GM18517 (cell line): ENCODE measurements around the gene ARHGAP26.
A peak's percentile ranks its signal among the peaks of the same experiment; 100 is the strongest.

Source experiments
- ATAC-seq: cut with Tn5 transposase; IDR thresholded peaks from one replicate; pipeline ENCODE4 v1.9.1; 2021; ENCODE audit warnings: mild to moderate bottlenecking, moderate library complexity; ENCODE audit not compliant: unreplicated experiment

The ARHGAP26 gene

DNA sequence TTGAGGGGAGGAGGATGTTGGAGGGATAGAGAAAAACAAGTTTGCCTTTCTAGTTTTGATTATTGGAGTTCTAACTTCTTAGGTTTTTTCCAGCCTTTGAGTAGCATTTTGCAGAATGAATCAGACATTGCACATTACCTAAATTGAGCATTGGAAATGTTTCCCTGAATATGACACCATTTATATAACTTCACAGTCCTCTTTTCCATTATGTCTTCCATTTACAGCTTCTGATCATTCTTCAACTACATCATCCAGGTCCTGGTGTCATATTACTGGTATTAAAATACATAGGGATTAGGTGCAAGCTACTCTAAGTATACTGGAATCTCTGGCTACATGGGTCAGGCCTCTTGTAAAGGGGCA lies 286.1 kb downstream of the ARHGAP26 start:
- ATAC-seq, result no peak

DNA sequence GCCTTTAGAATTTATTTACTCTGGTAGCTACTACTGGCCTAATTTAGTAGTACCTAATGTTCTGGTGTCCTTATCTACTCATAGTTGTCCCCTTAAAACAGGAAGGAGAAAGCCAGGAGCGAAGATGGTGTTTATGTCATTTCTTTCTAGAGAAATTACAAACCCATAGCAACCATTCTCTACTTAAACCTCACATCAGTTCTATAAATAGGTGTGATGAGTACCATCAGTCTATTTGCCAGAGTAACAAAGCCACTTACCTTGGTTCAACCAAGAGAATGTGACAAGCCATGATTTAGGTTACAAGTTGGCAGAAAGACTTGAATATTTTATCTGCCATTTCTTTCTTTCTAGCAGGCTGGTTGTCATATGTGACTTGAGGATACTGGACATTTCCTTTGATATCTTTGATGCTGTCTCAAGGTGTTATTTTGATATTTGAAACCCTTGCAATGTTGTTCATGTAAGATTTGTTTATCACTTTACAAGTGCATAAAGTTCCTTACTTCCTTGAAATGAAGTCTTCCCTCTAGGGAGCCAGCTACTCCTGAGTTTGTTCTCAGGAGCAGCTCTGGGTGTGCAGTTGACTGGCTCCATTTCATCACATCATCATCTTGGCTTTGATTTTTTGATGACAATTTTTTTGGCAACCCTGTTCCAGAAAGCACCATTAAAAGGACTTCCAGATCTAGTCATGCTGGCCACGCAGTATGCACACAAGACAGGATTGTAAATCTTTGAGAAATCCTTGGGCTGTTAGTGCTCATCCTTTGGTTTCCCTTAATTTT lies 286.8 kb downstream of the ARHGAP26 start:
- no peak for ATAC-seq

DNA sequence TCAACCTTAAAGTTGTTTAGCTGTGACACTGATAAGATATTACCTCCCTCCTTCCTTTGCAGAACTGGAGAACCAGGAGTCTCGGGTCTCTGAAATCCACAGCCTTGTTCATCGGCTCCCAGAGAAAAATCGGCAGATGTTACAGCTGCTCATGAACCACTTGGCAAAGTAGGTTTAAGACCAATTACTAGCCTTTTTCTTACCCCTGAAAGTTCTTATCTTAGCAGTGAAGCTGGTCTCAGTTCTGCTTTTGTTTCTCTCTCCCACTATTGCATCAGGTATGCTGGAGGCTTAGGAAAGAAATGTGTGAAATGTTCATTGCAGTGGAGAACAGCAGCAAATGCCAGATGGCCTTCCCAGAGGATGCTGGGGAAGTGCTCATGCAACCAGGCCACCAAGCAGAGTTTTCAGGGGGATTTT lies 287.4 kb downstream of the ARHGAP26 start:
- ATAC-seq, result peak; percentile 49

DNA sequence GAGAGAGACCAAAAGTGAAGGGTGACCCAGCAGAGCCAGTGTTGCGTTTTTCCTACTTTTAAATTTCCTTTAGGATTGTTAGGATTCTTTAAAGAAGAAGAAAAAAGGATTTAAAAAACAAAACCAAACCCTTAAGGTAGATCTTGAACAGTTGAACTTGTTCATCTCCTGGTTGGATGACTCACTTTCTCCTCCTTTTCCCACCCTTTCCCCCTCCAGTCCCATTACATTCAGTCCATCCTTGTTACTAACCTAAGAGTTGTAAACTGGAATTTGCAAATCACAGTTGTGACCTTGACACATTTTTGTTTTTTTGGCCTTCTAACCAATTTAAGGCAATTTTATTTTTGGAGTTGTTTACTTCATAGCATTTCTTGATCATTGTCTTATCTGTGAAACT lies 289.2 kb downstream of the ARHGAP26 start:
- ATAC-seq, result no peak

GRCh38 chr5:143059976-143060765 lies 290.0 kb downstream of the ARHGAP26 start:
- no peak for ATAC-seq

DNA sequence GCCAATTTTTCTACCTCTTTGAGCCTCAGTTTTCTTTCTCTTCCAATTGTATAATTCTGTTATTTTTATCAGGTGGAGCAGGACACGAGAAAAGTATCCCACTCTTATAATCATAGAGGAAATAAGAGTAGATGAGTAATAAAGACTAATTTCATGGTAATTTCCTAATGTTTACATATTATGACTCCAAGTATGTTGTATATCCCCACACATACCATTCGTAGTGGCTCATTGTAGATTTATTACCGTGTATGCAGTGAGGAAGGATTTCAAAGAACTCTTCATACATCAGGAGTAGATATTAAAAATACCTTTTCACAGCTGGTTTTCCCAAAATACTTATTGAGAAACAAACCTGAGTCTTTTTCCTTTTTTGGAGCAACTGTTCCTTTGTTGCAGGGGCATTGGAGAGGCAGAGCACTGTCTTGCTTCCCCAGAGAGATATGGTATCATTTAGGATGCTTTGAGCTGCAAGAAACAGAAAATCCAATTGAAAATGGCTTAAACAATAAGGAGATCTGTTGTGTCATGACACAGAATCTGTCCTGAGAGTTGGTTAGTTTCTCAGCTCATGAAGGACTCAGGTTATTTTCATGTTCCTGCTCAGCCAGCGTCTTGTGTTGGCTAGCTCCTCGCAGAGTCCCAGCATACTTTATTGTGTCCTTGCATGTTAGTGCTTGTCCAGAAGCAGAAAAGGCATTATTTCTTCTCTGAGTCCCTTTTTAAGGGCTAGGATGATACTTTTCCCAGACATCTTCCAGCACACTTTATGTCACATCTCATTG lies 291.2 kb downstream of the ARHGAP26 start:
- no peak for ATAC-seq

DNA sequence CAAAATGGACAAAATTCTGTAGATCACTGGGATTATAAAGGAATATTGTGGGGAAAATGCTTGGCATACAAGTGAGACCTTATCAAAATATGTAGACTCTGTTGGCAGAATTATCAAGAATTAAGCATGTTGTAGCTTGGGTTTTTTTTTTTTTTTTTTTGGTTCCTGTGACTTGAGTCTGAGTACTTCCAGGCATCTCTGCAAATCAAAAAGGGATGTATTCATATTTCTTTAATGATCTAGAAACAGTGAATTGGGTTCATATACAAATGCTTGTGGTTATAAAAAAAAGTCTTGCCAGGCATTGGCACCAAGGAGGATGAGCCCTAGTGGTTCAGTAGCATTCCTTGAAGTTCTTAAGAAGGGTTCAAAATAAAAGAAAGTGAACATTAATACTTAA lies 292.2 kb downstream of the ARHGAP26 start:
- ATAC-seq, result no peak

DNA sequence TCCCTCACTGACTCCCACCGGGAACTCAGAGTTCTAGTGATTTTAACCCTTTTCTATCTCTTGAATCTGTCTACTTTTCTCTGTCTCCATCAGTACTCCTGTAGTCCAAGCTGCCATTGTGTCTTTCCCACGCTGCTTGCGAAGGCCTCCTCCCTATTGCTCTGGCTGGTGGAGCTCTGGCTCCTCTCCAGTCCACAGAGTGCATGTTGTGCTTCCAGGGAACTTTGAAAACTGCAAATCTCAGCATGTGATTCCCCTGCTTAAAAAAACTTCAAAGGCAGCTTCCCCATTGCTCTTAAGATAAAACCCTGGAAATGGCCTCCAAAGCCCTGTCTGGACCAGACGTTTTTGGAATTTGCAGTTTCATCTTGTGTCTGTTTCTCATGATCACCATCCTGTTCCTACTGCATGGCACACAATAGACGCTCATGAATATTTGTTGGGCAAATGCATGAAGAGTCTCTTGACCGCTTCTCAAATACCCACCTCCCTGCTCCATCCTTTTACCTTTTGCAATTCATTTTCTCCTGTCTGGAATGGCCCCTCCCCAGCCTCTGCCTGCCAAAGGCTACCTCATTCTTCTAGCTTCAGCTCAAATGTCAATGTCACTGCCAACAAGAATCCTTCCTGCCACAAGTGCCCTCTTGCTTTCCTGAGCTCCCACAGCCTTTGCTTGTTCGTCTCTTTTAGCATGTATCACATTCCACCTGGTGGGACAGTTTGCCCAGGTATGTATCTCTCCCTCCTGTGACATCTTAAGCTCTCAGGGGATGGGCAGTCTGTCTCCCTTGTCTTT lies 293.2 kb downstream of the ARHGAP26 start:
- no peak for ATAC-seq

- no peak for ATAC-seq
Measured at GRCh38 chr5:143064218-143064641, 294.1 kb downstream of the ARHGAP26 start.

DNA sequence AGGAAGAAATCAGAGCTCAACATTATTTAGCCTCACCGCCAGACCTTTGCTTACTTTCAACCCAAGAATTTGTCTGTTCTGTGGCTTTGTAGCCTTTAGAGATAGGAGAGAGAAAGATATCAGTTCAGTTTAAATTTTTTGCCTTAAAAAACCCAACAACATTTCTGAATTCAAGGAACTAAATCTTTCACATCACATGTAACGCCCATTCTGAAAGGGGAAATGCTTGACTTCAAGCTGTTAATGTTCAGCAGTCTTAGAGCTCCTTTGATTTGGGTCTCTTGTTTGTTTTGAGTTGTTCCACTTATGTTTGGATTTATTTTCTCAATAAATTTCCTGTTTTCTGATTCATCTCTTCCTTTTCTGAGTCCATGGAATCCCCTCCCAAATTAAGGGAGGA lies 294.5 kb downstream of the ARHGAP26 start:
- ATAC-seq, result no peak

DNA sequence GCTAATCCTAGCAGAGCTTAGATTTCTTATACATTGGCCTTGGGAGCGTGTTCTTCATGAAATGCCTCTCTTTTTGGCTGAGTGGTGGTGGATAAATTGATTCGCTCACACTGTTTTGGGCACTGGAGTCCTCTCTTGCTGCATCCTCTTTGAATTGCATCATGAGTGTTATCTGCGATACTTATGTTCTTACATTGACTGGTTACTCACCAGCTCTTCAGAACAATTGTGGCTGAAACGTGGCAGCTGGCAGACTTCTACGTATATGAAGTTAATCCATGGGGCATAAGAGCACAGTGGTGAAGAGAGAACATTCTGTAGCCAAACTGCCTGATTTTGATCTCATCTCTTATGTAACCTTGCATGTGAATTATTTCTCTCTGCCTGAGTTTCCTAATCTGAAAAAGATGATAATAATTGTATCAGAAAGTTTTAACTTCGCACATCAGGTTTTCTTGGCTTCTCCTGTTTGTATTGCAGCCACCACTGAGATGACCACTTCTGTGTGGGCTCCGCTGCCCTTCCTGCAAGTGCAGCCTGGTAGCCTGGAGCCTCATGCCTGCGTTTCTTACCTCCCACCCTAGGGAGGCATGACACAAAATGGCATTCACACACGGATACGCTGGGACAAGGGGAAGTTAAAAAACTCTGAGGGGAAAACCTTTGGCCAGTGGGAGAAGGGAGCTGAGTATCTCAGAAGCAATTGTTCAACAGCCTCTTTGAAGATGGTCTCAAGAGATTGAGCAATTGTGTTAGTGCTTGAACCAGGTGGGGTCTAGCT lies 295.2 kb downstream of the ARHGAP26 start:
- ATAC-seq, result no peak

GRCh38 chr5:143065996-143066522 lies 295.9 kb downstream of the ARHGAP26 start:
- ATAC-seq, result no peak

- no peak for ATAC-seq
Measured at GRCh38 chr5:143066556-143067281, 296.5 kb downstream of the ARHGAP26 start.

GRCh38 chr5:143068712-143069111 lies 298.5 kb downstream of the ARHGAP26 start:
- ATAC-seq, result no peak

GRCh38 chr5:143071927-143072326 lies 301.8 kb downstream of the ARHGAP26 start:
- no peak for ATAC-seq

- no peak for ATAC-seq
Measured at GRCh38 chr5:143072734-143073133, 302.6 kb downstream of the ARHGAP26 start.

- ATAC-seq, result no peak
Measured at GRCh38 chr5:143073766-143074165, 303.6 kb downstream of the ARHGAP26 start.

DNA sequence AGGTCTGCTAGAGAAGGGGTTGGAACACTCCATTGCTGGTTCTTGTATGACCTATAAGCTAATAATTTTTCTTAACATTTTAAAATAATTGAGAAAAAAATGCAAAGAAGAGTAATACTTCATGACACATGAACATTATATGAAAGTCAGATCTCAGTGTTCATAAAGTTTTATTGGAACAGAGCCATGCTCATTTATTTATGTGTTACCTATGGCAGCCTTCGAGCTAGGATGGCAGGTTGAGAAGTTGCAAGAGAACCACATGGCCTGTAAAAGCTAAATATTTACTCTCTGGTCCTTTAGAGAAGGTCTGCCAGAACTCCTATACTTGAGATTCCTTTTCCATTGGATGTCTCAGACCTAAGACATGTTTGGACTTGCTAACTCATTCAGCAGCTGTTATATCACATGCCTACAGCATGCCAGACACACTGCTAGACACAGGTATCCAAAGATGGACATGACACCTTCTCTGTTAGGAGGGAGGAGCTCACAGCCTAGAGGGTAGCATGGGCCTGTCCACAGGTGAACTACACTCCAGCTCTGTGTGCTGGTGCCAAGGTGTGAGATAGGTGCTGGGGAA lies 304.3 kb downstream of the ARHGAP26 start:
- no peak for ATAC-seq

- ATAC-seq, result no peak
Measured at GRCh38 chr5:143076377-143076776, 306.2 kb downstream of the ARHGAP26 start.
